Measurements from ENCODE around the gene DPP6. TPM values are rescaled to one million over a fixed set of nuclear protein-coding genes. Genes with fewer than 3 reads are reported as not detected.

Gene DPP6
- total and polyA plus RNA-seq, 9 of the 15 experiments (the other 6 are each of a cell fraction or from before 2014, with no cell fraction given) = not detected

GRCh38 chr7:154577141-154577873 lies 525.1 kb downstream of the DPP6 start (continued):
- TF ChIP-seq, protein P1, sequence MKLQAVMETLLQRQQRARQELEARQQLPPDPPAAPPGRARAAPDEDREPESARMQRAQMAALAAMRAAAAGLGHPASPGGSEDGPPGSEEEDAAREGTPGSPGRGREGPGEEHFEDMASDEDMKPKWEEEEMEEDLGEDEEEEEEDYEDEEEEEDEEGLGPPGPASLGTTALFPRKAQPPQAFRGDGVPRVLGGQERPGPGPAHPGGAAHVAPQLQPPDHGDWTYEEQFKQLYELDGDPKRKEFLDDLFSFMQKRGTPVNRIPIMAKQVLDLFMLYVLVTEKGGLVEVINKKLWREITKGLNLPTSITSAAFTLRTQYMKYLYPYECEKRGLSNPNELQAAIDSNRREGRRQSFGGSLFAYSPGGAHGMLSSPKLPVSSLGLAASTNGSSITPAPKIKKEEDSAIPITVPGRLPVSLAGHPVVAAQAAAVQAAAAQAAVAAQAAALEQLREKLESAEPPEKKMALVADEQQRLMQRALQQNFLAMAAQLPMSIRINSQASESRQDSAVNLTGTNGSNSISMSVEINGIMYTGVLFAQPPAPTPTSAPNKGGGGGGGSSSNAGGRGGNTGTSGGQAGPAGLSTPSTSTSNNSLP (IDR thresholded peaks at IDR 0.05; ENCODE audit: borderline replicate concordance, low read depth, low read length) = no peak

- Histone ChIP-seq H3K9ac (ENCODE audit: insufficient read depth in 1 of 2, low read depth in 2 of 2, low read length in 2 of 2) (no peak overlapping the region), H3K9me3 (replicated peaks; ENCODE audit: control insufficient read depth, insufficient read depth, low read depth, low read length) (peaks cover 5% of the 10 kb centered on the region), H4K20me1 (replicated peaks; ENCODE audit: control insufficient read depth, insufficient read depth, low read length) (no peaks in the 10 kb centered on the region; the same call in 1 of the 2 replicates), H3K27ac (ENCODE audit: extremely low read depth, low read depth, low read length) (no peak overlapping the region), H3K4me2 (ENCODE audit: insufficient read depth, low read length) (no peak overlapping the region), H3K4me3 (no peak overlapping the region), H3K36me3 (ENCODE audit: control insufficient read depth, insufficient read depth, low read length) (no peaks in the 10 kb centered on the region), H3K27me3 (ENCODE audit: control insufficient read depth in 2 of 2, insufficient read depth in 2 of 2, low read length in 2 of 2) (peaks cover 41 to 56% of the 10 kb centered on the region in 2 experiments), H3K79me2 (ENCODE audit: control insufficient read depth, insufficient read depth, low read length) (no peaks in the 10 kb centered on the region), H3K9me1 (ENCODE audit: control insufficient read depth, insufficient read depth, low read length) (no peaks in the 10 kb centered on the region), H2AFZ (ENCODE audit: low read depth, low read length) (no peak overlapping the region), H3K4me1 (replicated peaks in 1 of 2; ENCODE audit: control insufficient read depth in 2 of 2, insufficient read depth in 2 of 2, low read length in 2 of 2) (no peaks in the 10 kb centered on the region)
- ATAC-seq (no peak), DNase-seq (ENCODE audit: extremely low read depth in 1 of 4, low spot score in 3 of 4) (no peak), FAIRE-seq (no peak)
- in situ Hi-C loops (cut with MboI) (no loop called here), intact Hi-C loops (cut with micrococcal nuclease) (loop anchor here (10.0 kb wide), 1 partner anchor 64 kb away; no protein-coding TSS in a partner anchor)
- ChIA-PET POLR2A (no interaction called here), CTCF (ENCODE audit: low intra/inter-chr PET ratio) (no interaction called here)
- WGBS (ENCODE audit: insufficient coverage, low coverage, missing lambda C conversion rate) = 1% methylated on average over 6 of the region's 6 CpGs
- BruUV-seq (replicated peaks) = no TSS peak
- no peak for TF ChIP-seq RUNX1 (IDR thresholded peaks at IDR 0.05; ENCODE audit: low read depth)
- no peak for TF ChIP-seq U2AF2 (optimal IDR thresholded peaks at IDR 0.05; ENCODE audit: low read depth, low read length)
- no peak for TF ChIP-seq LARP7 (IDR thresholded peaks at IDR 0.05)
- TF ChIP-seq DNMT1 (IDR thresholded peaks at IDR 0.05) = no peak
- TF ChIP-seq FOSL1 (tag; conservative IDR thresholded peaks at IDR 0.05) = no peak
- no peak for TF ChIP-seq ZNF311 (CRISPR knock-in tag; IDR thresholded peaks at IDR 0.05)
- TF ChIP-seq, protein P2, sequence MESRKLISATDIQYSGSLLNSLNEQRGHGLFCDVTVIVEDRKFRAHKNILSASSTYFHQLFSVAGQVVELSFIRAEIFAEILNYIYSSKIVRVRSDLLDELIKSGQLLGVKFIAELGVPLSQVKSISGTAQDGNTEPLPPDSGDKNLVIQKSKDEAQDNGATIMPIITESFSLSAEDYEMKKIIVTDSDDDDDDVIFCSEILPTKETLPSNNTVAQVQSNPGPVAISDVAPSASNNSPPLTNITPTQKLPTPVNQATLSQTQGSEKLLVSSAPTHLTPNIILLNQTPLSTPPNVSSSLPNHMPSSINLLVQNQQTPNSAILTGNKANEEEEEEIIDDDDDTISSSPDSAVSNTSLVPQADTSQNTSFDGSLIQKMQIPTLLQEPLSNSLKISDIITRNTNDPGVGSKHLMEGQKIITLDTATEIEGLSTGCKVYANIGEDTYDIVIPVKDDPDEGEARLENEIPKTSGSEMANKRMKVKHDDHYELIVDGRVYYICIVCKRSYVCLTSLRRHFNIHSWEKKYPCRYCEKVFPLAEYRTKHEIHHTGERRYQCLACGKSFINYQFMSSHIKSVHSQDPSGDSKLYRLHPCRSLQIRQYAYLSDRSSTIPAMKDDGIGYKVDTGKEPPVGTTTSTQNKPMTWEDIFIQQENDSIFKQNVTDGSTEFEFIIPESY (CRISPR knock-in tag; IDR thresholded peaks at IDR 0.05) = no peak
- TF ChIP-seq, protein P3, sequence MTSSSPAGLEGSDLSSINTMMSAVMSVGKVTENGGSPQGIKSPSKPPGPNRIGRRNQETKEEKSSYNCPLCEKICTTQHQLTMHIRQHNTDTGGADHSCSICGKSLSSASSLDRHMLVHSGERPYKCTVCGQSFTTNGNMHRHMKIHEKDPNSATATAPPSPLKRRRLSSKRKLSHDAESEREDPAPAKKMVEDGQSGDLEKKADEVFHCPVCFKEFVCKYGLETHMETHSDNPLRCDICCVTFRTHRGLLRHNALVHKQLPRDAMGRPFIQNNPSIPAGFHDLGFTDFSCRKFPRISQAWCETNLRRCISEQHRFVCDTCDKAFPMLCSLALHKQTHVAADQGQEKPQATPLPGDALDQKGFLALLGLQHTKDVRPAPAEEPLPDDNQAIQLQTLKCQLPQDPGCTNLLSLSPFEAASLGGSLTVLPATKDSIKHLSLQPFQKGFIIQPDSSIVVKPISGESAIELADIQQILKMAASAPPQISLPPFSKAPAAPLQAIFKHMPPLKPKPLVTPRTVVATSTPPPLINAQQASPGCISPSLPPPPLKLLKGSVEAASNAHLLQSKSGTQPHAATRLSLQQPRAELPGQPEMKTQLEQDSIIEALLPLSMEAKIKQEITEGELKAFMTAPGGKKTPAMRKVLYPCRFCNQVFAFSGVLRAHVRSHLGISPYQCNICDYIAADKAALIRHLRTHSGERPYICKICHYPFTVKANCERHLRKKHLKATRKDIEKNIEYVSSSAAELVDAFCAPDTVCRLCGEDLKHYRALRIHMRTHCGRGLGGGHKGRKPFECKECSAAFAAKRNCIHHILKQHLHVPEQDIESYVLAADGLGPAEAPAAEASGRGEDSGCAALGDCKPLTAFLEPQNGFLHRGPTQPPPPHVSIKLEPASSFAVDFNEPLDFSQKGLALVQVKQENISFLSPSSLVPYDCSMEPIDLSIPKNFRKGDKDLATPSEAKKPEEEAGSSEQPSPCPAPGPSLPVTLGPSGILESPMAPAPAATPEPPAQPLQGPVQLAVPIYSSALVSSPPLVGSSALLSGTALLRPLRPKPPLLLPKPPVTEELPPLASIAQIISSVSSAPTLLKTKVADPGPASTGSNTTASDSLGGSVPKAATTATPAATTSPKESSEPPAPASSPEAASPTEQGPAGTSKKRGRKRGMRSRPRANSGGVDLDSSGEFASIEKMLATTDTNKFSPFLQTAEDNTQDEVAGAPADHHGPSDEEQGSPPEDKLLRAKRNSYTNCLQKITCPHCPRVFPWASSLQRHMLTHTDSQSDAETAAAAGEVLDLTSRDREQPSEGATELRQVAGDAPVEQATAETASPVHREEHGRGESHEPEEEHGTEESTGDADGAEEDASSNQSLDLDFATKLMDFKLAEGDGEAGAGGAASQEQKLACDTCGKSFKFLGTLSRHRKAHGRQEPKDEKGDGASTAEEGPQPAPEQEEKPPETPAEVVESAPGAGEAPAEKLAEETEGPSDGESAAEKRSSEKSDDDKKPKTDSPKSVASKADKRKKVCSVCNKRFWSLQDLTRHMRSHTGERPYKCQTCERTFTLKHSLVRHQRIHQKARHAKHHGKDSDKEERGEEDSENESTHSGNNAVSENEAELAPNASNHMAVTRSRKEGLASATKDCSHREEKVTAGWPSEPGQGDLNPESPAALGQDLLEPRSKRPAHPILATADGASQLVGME (CRISPR knock-in tag; IDR thresholded peaks at IDR 0.05) = no peak
Observed at GRCh38 chr7:154578336-154578735, 526.1 kb downstream of the DPP6 start.
